PFSK-1 (cell line): Measurements from ENCODE around the gene SPSB4.

Experiments
- FOXP2 ChIP-seq: optimal IDR thresholded peaks from 2 replicates; pipeline ENCODE3; 2011; ENCODE audit warnings: borderline replicate concordance, control low read depth, inconsistent platforms; ENCODE audit not compliant: insufficient read depth; ENCODE audit errors: extremely low read length, extremely low read depth
- POLR2AphosphoS5 ChIP-seq: IDR thresholded peaks from 2 replicates; pipeline ENCODE4 v1.6.1; 2012; ENCODE audit warnings: low read depth, mild to moderate bottlenecking, control low read depth, low read length, moderate library complexity
- REST ChIP-seq, 2 experiments: IDR thresholded peaks; 2 replicates each; pipeline versions ENCODE4 v1.6.1 to v1.8.0; 2011 to 2012; ENCODE audit warnings: low read depth in 2 of 2, low read length in 2 of 2, control low read depth in 1 of 2, inconsistent platforms in 1 of 2, mild to moderate bottlenecking in 1 of 2, moderate library complexity in 1 of 2; ENCODE audit not compliant: insufficient read depth in 1 of 2
- SIN3A ChIP-seq: IDR thresholded peaks from 2 replicates; pipeline ENCODE4 v1.6.1; 2012; ENCODE audit warnings: mild to moderate bottlenecking, low read length, moderate library complexity, borderline replicate concordance; ENCODE audit not compliant: insufficient read depth
- TAF1 ChIP-seq: IDR thresholded peaks from 2 replicates; pipeline ENCODE4 v1.6.1; 2012; ENCODE audit warnings: low read length, control low read depth, borderline replicate concordance; ENCODE audit not compliant: insufficient read depth

- TF ChIP-seq SIN3A (no peak), POLR2AphosphoS5 (no peak), REST (IDR thresholded peaks at IDR 0.05; ENCODE audit: insufficient read depth in 1 of 2, low read depth in 2 of 2, low read length in 2 of 2) (no peak), TAF1 (no peak), FOXP2 (no peak)
These were observed 39.7 kb upstream of the SPSB4 start for GRCh38 chr3:141011232-141011996.
